K562 (cell line): ENCODE measurements around the gene AGPAT2. TPM values are rescaled to one million over a fixed set of nuclear protein-coding genes. Genes with fewer than 3 reads are reported as not detected.

Experiments used
- ARID1B ChIP-seq: fragments of 450-650 bp; IDR thresholded peaks from 2 replicates; pipeline ENCODE4 v1.6.1; 2016; ENCODE audit warnings: antibody characterized with exemption, mild to moderate bottlenecking, inconsistent platforms
- ATF7 ChIP-seq: fragments of 450-650 bp; IDR thresholded peaks from 2 replicates; pipeline ENCODE4 v1.7.1; 2014; ENCODE audit warnings: mild to moderate bottlenecking, moderate library complexity
- CHD2 ChIP-seq: IDR thresholded peaks from 2 replicates; pipeline ENCODE4 v1.6.1; 2011; ENCODE audit warnings: low read depth, low read length
- ETV1 ChIP-seq: fragments of 450-650 bp; conservative IDR thresholded peaks from 2 replicates; pipeline ENCODE4 v1.6.1; 2016; ENCODE audit warnings: missing genetic modification characterization, control low read depth, low read depth, missing compliant biosample characterization
- FIP1L1 ChIP-seq: fragments of 200-400 bp; formaldehyde crosslinking; IDR thresholded peaks from 2 replicates; pipeline ENCODE4 v1.6.1; 2018; ENCODE audit warnings: mild to moderate bottlenecking, low read depth, low read length; ENCODE audit not compliant: poor library complexity, severe bottlenecking
- HNRNPLL ChIP-seq: fragments of 200-400 bp; formaldehyde crosslinking; IDR thresholded peaks from 2 replicates; pipeline ENCODE4 v1.6.1; 2017; ENCODE audit warnings: low read length, low read depth, mild to moderate bottlenecking; ENCODE audit not compliant: poor library complexity, severe bottlenecking
- MYBL2 ChIP-seq, 2 experiments: fragments of 450-650 bp in 1 of 2; sonication (generic) in 1 of 2; formaldehyde crosslinking in 1 of 2; IDR thresholded peaks; 2 replicates each; pipeline versions ENCODE4 v1.6.1 to v1.8.1; 2017 to 2022; ENCODE audit warnings: borderline replicate concordance in 1 of 2, inconsistent platforms in 1 of 2, low read depth in 1 of 2, mild to moderate bottlenecking in 1 of 2, missing genetic modification reagents in 1 of 2, moderate library complexity in 1 of 2
- NR2C2 ChIP-seq, 2 experiments: fragments of 200-800 bp in 1 of 2; sonication (Bioruptor generic) in 1 of 2; sonication (generic) in 1 of 2; formaldehyde crosslinking in 1 of 2; IDR thresholded peaks; 2 replicates each; pipeline versions ENCODE4 v1.6.1 to v1.8.0; 2016 to 2022; ENCODE audit warnings: mild to moderate bottlenecking in 1 of 2, missing compliant biosample characterization in 1 of 2, missing genetic modification characterization in 1 of 2, missing genetic modification reagents in 1 of 2
- RFX7 ChIP-seq: fragments of 250-450 bp; sonication (Bioruptor Pico); IDR thresholded peaks from 2 replicates; pipeline ENCODE4 v1.5.1; 2021; ENCODE audit warnings: mild to moderate bottlenecking
- ZKSCAN3 ChIP-seq: fragments of 250-450 bp; sonication (Bioruptor Pico); IDR thresholded peaks from 2 replicates; pipeline ENCODE4 v1.4.0; 2020
- ZNF217 ChIP-seq: sonication (generic); formaldehyde crosslinking; IDR thresholded peaks from 2 replicates; pipeline ENCODE4 v1.8.0; 2022; ENCODE audit warnings: mild to moderate bottlenecking, missing genetic modification reagents
- ZNF707 ChIP-seq: fragments of 250-450 bp; sonication (Bioruptor Pico); conservative IDR thresholded peaks from 2 replicates; pipeline ENCODE4 v1.8.0; 2022; ENCODE audit warnings: inconsistent platforms, mild to moderate bottlenecking, moderate library complexity
- polyA plus RNA-seq, 8 experiments: library from polyadenylated mRNA; depleted of rRNA in 4 of 8; stranded (reverse) in 5 of 8; unstranded in 3 of 8; fragments of >200 nt; fragmentation: Nextera tagmentation in 2 of 8; fragmentation: Illumina TruSeq in 1 of 8; extraction: Ambion mirVana in 2 of 8; extraction: Trizol in 1 of 8; gene quantifications; 2 replicates each; pipeline versions ENCODE4 v1.2.1 to v1.2.3, GENCODE V29; 2011 to 2014; ENCODE audit warnings: inconsistent platforms in 1 of 8, missing spikeins in 1 of 8
- total RNA-seq, 7 experiments: library from RNA; depleted of rRNA in 6 of 7; stranded (reverse); fragments of >200 nt in 6 of 7; fragmentation: Illumina TruSeq in 2 of 7; extraction: Trizol in 2 of 7; gene quantifications; 2 replicates each; pipeline versions ENCODE4 v1.2.1 to v1.2.3, GENCODE V29; 2011 to 2021; ENCODE audit warnings: low replicate concordance in 1 of 7
- TF ChIP-seq, protein P1 (sequence below): sonication (generic); formaldehyde crosslinking; IDR thresholded peaks from 2 replicates; pipeline ENCODE4 v1.8.0; 2023; ENCODE audit warnings: missing genetic modification reagents, mild to moderate bottlenecking, borderline replicate concordance
- TF ChIP-seq, protein P2 (sequence below): fragments of 250-450 bp; sonication (Bioruptor Pico); IDR thresholded peaks from 2 replicates; pipeline ENCODE4 v1.4.0; 2020; ENCODE audit warnings: mild to moderate bottlenecking, moderate library complexity, borderline replicate concordance

AGPAT2 gene
- total and polyA plus RNA-seq, 9 of the 15 experiments (the other 6 are each of a cell fraction or from before 2014, with no cell fraction given) = 0.13 to 54.5 (median 23.9) TPM

DNA sequence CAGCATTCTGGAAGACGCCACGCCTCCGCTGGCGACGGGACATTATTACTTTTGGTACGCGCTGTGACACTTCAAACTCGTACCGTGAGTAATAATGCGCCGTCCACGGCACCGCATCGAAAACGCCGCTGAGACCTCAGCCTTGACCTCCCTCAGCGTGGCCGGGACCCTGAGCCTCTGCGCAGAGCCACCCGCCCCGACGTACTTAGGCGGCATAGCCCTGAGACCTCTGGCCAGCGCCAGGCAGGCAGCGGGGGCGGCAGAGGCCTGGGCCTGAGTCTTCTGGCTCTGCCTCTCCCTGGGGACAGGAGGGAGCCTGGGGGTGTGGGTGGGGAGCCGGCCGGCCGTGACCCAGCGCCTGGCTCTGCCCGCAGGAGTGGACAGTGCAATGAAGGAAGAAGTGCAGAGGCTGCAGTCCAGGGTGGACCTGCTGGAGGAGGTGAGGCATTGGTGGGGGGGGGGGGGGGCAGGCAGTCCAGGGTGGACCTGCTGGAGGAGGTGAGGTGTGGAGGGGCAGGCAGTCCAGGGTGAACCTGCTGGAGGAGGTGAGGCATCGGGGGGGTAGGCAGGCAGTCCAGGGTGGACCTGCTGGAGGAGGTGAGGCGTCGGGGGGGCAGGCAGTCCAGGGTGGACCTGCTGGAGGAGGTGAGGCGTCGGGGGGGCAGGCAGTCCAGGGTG is 16.5 kb downstream of the AGPAT2 start (continued):
- TF ChIP-seq, protein P1, sequence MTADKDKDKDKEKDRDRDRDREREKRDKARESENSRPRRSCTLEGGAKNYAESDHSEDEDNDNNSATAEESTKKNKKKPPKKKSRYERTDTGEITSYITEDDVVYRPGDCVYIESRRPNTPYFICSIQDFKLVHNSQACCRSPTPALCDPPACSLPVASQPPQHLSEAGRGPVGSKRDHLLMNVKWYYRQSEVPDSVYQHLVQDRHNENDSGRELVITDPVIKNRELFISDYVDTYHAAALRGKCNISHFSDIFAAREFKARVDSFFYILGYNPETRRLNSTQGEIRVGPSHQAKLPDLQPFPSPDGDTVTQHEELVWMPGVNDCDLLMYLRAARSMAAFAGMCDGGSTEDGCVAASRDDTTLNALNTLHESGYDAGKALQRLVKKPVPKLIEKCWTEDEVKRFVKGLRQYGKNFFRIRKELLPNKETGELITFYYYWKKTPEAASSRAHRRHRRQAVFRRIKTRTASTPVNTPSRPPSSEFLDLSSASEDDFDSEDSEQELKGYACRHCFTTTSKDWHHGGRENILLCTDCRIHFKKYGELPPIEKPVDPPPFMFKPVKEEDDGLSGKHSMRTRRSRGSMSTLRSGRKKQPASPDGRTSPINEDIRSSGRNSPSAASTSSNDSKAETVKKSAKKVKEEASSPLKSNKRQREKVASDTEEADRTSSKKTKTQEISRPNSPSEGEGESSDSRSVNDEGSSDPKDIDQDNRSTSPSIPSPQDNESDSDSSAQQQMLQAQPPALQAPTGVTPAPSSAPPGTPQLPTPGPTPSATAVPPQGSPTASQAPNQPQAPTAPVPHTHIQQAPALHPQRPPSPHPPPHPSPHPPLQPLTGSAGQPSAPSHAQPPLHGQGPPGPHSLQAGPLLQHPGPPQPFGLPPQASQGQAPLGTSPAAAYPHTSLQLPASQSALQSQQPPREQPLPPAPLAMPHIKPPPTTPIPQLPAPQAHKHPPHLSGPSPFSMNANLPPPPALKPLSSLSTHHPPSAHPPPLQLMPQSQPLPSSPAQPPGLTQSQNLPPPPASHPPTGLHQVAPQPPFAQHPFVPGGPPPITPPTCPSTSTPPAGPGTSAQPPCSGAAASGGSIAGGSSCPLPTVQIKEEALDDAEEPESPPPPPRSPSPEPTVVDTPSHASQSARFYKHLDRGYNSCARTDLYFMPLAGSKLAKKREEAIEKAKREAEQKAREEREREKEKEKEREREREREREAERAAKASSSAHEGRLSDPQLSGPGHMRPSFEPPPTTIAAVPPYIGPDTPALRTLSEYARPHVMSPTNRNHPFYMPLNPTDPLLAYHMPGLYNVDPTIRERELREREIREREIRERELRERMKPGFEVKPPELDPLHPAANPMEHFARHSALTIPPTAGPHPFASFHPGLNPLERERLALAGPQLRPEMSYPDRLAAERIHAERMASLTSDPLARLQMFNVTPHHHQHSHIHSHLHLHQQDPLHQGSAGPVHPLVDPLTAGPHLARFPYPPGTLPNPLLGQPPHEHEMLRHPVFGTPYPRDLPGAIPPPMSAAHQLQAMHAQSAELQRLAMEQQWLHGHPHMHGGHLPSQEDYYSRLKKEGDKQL (CRISPR knock-in tag) = no peak
- peak; percentile 93 for TF ChIP-seq FIP1L1
- TF ChIP-seq, protein P2, sequence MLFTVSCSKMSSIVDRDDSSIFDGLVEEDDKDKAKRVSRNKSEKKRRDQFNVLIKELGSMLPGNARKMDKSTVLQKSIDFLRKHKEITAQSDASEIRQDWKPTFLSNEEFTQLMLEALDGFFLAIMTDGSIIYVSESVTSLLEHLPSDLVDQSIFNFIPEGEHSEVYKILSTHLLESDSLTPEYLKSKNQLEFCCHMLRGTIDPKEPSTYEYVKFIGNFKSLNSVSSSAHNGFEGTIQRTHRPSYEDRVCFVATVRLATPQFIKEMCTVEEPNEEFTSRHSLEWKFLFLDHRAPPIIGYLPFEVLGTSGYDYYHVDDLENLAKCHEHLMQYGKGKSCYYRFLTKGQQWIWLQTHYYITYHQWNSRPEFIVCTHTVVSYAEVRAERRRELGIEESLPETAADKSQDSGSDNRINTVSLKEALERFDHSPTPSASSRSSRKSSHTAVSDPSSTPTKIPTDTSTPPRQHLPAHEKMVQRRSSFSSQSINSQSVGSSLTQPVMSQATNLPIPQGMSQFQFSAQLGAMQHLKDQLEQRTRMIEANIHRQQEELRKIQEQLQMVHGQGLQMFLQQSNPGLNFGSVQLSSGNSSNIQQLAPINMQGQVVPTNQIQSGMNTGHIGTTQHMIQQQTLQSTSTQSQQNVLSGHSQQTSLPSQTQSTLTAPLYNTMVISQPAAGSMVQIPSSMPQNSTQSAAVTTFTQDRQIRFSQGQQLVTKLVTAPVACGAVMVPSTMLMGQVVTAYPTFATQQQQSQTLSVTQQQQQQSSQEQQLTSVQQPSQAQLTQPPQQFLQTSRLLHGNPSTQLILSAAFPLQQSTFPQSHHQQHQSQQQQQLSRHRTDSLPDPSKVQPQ (CRISPR knock-in tag) = no peak
- TF ChIP-seq ZNF217 (CRISPR knock-in tag) = no peak
- no peak for TF ChIP-seq HNRNPLL
- no peak for TF ChIP-seq ZNF707 (CRISPR knock-in tag)
- TF ChIP-seq RFX7 (CRISPR knock-in tag) = no peak
- no peak for TF ChIP-seq MYBL2 (IDR thresholded peaks at IDR 0.05; ENCODE audit: low read depth)
- no peak for TF ChIP-seq MYBL2 (CRISPR knock-in tag; IDR thresholded peaks at IDR 0.05; ENCODE audit: borderline replicate concordance)
- no peak for TF ChIP-seq NR2C2 (CRISPR knock-in tag; IDR thresholded peaks at IDR 0.05)
- no peak for TF ChIP-seq NR2C2 (tag; IDR thresholded peaks at IDR 0.05)
- TF ChIP-seq ATF7 = no peak
- TF ChIP-seq ZKSCAN3 (CRISPR knock-in tag) = no peak
- no peak for TF ChIP-seq ETV1
- no peak for TF ChIP-seq CHD2
- TF ChIP-seq ARID1B = no peak
- TF ChIP-seq, all 486 proteins: peak for 22
